Measurements from ENCODE around the gene EGLN3.

- no peak for TF ChIP-seq CTCF (conservative IDR thresholded peaks at IDR 0.05; ENCODE audit: low read depth, low read length)
- TF ChIP-seq EZH2 (IDR thresholded peaks at IDR 0.05; ENCODE audit: low read length, unreplicated experiment), result no peak
Measured at GRCh38 chr14:33968722-33969121, 17.8 kb upstream of the EGLN3 start.

Data from PC-3 (cell line).